Activated CD4-positive, alpha-beta T cell treated with anti-CD3 and anti-CD28 coated beads, Interleukin-2, amount 50 U/mL, for 1 hour (primary cell): ENCODE data around the gene PSMD7.
"Not testable (repeated sequence)": the region's sequence is repeated elsewhere in the genome, so short reads cannot be mapped to it uniquely, and the experiment has no call there.

Experiments
- DNase-seq: peaks from one replicate; pipeline ENCODE4 v3.0.0-alpha.2; 2020

Gene PSMD7

DNA sequence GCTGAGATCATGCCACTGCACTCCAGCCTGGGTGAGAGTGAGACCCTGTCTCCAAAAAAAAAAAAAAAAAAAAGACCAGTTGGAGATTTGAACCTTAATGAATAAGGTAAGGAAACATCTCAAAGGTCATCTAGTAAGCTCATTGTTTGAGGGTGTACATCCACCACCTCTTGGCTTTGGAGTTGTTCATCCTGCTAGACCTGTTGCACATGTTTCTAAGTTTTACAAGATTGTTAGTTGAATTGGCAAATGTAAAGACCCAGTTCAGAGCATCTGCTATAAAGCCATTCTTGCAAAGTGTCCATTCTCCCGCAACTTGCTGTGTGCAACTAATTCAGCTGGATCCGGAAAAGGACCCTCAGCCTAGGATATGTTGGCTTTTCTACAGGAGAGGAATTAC, 1.5 kb downstream of the PSMD7 start:
- DNase-seq: no peak

DNA sequence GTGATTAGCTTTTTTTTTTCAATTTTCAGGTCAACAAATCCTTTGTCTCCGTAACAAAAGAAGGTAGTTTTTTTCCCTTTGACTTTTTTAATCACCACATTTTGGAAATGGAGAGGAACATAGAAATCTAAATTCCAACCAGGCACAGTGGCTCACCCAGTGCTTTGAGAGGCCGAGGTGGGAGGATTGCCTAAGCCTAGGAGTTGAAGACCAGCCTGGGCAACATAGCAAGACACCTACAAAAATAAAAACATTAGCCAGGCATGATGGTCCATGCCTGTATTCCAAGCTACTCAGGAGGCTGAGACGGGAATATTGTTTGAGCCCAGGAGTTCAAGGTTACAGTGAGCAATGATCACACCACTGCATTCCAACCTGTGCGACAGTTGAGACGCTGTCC, 5.7 kb downstream of the PSMD7 start:
- DNase-seq: no peak

DNA sequence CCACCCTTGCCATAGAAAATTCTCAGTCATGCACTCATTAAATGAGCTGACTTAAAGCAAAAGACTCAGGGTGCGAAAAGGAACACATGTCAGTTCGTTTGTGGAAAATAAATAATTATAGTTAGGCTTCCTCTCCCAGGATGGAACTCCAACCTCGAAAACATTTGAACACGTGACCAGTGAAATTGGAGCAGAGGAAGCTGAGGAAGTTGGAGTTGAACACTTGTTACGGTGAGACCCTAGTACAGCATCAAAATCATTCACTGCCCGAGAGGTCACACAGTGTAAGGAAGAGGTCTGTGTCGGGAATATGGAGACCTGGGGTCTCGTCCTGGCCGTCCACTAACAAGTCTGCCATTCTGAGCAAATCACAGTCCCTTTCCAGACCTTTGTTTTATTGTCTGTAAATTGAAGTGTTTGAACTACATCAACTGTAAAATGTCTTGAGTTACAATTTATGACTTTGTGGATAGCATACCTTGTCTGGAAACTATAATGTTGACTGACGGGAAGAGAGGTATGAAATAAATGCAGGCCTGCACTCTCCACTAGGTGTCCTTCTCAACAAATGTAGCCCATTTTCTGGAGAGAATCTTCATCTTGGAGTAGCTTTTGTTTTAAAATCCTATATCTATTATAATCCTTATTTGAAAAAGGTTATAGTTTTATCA, 7.7 kb downstream of the PSMD7 start:
- DNase-seq: no peak

DNA sequence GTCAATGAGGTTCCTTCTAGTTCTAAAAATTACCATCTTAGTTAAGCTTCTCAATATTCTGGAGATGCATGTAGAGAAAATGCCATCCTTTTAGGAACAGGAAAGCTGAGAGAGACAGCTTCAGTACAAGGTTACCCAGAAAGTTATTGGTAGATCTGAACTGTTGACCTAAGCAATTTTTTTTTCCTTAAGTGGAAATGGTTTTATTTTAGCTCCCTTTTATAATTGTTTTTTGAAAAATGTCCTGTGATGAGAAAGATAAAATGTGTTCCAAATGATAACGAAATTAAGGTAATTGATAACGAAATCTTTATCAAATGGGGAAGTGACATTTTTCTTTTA, 8.2 kb downstream of the PSMD7 start:
- DNase-seq: no peak

DNA sequence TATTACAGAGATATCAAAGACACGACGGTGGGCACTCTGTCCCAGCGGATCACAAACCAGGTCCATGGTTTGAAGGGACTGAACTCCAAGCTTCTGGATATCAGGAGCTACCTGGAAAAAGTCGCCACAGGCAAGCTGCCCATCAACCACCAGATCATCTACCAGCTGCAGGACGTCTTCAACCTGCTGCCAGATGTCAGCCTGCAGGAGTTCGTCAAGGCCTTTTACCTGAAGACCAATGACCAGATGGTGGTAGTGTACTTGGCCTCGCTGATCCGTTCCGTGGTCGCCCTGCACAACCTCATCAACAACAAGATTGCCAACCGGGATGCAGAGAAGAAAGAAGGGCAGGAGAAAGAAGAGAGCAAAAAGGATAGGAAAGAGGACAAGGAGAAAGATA, 8.7 kb downstream of the PSMD7 start:
- no peak for DNase-seq

DNA sequence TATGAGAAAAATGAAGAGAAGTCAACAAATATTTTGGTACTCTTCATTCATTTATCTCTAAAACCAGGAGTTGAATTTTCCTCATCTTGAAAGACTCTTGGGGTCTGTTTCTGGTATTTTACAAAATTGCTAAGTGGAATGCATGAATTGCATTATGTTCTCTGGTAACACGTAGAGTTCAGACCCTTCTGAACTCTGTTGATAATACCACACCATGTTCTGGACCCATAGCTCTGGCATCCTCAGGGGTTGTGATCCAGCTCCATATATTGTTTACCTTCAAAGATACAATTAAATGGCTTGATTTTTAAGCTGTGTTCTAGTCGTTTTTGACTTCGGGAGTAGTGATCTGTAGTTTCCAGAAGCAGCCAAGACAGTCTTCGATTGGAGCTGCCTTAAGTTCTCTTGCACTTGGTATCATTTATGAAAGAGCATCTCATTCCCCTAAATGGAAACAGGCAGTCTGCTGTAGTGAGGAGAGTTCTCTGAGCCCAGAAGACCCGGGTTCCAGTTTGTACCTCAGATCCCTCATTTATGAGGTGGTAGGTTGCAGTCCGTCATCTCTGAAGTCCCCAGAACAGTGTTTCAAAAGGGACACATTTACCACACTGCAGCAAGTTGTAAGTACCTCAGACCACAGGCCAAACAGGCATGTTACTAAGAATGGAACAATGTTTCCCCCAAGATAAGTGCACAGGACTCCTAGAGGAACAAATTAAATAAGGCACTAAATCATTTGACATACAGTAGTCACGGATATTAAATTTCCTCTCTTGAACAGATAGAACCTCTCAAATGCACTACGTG, 9.6 kb downstream of the PSMD7 start:
- no peak for DNase-seq

DNA sequence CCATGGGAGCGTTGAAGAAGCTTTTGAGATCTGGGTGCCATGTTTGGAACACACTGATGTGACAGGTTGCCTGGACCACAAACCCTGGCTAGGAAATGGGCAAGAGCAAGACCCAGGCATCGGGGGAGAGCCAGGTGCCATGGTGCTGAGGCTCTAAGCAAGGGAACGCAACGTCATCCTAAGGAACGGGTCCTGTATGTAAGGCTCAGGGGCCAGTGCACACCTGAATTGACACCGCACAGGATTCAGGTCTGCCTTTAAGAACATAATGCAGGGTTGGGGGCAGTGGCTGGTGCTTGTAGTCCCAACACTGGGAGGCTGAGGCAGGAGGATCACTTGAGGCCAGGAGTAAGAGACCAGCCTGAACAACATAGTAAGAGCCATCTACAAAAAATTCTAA, 10.8 kb downstream of the PSMD7 start:
- DNase-seq: no peak

DNA sequence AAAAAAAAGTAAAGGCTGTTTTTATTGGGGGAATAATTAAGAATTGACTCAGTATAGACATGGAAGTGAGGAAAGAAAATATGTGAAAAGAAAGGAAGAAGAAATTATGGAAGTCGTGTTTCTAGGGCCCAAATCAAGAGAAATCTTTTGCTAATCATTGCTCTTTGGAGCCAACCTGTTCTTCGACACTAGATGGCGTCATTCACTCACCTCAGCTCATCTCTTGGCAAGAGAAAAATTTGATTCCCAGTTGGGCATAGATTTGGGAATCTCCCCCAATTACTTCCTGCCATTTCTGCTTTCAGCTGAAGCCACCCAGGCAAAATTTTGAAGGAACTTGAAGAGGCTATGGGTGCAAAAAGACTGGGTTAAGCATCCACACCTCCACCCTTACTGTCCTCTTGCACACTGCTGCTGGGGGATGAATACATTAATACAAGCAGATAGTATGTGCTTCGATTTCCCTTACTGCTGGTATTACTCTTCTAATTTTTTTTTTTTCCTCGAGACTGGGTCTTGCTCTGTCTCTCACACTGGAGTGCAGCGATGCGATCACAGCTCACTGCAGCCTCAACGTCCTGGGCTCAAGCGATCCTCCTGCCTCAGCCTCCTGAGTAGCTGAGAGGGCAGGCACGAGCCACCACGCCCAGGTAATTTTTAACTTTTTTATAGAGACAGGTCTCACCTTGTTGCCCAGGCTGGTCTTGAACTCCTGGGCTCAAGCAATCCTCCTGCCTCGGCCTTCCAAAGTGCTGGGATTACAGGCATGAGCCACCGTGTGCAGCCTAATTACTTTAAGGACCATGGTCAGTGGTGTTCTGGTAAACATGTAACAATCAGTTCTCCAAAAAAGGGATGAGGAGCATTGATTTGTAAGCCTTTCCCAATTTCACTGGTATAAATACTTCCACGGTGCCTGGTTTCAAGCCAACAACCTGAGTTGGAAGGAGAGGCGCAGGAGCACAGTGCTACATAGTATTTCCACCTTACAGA, 13.5 kb downstream of the PSMD7 start:
- no peak for DNase-seq

DNA sequence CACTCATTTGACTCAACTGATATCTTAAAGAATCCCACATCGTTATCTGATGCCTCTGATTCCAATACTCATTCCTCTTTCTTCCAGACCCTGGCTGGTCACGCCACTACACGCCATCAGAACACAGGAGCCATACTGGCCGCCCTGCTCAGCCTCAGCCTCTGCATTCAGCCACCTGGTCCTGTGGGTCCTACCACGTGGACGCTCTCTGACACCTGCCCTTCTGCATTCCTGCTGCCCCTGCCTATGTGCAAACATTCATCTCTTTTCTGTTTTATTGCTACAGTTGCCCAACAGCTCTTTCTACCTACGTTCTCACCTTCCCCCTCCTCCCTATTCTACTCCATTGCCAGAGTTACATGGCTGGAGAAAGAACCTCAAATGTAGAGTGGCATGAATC, 18.4 kb downstream of the PSMD7 start:
- no peak for DNase-seq

DNA sequence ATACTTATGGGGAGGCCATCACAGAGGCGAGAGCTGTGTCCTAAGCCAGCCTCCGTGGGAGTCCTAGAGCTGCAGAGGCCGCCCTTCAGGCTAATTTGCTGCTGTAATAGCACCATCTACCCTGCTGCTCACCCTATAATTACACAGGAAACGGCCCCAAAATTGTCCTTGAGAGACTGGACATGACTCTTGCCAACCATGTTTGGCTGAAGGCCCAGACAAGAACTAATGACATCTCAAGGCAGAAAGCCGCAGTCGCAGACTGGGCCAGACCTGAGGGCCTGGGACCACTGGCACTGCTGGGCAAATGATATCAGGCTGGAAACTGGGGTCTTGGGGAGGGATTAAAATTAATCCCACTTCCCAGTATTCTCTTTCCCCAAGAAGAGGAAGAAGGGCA, 24.1 kb downstream of the PSMD7 start:
- no peak for DNase-seq

DNA sequence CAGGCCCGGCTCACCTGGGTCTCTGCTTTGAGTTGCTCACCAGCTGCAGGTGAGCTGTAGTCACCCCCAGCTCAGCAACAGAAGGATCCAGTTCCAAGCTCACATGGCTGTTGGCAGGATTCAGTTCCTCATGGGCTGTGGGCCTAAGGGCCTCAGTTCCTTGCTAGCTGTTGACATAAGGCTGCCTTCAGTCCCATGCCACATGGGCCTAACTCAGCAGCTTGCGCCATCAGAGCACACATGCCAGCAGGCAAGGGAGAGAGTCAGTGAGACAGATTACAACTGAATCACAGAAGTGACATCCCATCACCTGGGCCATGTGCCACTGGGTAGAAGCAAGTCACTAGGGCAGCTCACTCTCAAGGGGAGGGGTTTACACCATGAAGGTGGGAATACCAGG, 24.7 kb downstream of the PSMD7 start:
- no peak for DNase-seq

DNA sequence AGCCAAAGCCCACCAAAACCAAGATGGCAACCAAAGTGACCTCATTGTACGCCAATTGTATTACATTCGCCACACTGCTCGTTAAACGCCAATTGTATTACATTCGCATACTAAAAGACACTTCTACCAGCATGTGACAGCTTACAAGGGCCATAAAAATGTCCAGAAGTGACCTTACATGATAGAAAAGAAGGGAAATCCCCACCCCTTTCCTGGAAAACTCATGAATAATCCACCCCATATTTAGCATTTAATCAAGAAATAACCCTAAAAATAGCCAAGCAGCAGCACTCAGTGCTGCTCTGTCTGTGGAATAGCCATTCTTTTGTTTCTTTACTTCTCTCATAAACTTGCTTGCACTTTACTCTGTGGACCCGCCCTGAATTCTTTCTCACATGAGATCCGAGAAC, 25.7 kb downstream of the PSMD7 start:
- no peak for DNase-seq

DNA sequence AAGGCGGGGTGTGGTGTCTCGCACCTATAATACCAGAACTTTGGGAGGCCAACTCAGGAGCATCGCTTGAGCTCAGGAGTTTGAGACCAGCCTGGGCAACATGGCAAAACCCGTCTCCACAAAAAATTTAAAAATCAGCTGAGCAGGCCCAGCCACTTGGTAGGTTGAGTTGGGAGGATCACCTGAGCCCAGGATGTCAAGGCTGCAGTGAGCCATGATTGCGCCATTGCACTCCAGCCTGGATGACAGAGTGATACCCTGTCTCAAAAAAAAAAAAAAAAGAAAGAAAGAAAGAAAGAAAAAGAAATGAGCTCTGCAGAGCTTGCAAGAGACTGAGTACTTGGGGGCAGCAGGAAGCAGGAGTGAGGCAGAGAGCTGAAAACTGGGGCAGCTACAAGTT, 28.2 kb downstream of the PSMD7 start:
- DNase-seq: not testable (repeated sequence)

DNA sequence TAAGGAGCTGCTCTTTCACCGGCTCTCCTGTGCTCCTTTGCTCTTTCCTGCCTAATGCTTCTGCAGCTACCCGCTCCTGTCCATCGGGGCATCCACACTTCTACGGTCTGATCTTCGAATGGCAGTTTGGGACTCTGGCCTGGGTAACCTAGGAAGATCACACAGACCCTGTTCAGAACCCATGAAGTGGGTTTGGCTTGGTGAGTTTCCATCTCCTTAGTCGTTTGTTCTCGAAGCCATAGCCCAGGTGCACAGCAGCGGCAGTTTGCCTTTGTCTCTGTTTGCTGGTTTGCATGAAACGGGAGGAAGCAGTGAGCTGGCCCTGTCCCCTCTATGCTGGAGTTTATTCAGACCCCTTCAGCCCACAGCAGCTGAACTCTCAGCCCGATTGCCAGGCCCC, 29.0 kb downstream of the PSMD7 start:
- no peak for DNase-seq

DNA sequence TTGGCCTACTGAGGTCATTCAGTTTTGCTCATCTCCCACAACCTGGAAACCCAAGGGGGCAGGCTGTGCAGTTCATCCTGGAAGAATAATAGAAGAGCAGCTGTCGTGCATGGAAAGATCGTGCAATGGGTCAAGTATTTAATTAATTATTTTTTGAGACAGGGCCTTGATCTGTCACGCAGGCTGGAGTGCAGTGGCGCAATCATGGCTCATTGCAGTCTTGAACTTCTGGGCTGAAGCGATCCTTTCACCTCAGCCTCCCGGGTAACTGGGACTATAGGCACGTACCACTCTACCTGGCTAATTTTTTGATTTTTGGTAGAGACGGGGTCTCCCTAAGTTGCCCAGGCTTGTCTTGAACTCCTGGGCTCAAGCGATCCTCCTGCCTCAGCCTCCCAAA, 31.7 kb downstream of the PSMD7 start:
- not testable (repeated sequence) for DNase-seq

DNA sequence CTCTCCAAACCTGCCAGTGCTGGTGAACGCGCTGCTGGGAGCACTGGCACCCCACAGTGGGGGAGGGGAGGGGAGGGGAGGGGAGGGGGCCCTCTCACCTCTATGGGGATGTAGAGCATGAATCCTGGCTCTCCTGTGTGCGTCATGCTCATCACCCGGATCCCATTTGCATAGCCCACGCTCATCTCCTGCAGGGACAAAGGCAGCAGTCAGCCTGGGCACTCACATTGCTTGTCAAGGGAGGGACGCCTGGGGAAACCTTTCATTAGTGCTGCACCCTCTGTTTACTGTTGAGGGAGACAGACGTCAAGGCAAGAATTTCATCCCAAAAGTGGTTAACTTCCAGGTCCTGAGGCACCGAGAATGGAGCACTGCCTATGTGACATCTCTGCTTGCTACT, 35.9 kb downstream of the PSMD7 start:
- DNase-seq: not testable (repeated sequence)

DNA sequence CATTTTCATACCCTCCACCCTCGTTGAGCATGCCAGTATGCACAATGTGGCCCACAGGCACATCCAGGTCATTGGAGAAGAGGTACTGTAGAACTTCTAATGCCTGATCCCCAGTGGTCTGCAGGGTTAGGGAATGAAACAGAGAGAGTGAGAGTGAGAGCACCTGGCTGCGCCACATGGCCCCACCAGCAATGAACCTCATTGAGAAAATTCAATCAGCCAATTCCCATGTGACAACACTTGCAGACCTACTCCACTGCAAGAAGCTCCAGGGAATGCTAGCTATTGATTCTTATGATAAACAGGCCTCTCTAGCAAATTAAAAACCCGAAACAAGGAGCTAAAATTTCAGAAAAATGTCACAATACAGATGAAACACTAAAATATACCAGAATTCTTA, 40.9 kb downstream of the PSMD7 start:
- DNase-seq: not testable (repeated sequence)

DNA sequence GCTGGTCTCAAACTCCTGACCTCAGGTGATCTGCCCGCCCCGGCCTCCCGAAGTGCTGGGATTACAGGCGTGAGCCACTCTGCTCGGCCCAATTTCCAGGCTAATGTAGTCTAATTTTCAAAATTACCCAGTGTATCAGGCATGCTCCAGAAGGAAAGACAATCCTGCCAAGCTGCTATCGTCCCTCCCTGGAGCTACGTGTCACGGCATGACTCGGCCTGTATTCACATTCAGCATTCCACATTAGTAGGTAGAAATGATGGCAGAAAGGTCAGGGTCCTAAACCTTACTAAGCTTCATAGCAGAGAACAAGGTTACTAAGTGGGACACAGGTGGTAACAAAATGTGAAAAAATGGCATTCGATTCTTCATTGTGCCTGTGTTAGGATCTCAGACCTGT, 42.6 kb downstream of the PSMD7 start:
- not testable (repeated sequence) for DNase-seq

DNA sequence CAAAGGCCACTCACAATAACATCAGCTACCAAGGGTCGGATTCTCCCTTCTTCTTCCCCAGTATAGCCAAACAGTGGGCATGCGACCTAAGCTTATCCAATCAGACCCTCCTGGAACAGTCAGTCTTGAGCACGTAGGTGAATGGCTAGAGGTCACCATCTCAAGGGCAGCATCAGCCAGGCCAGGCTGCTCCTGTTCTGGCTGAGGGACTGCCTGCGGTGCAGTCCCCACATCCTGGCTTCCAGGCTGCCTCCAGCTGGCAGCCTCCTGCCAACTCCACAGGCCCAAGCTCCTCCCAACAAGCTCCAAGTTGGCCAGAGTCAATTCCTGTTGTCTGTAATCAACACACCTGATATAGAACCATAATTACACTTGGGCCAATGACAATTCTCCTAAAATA, 56.4 kb downstream of the PSMD7 start:
- not testable (repeated sequence) for DNase-seq
